Vagina (tissue), 2 donors: ENCODE data around the gene IFI35. TPM values are rescaled to one million over a fixed set of nuclear protein-coding genes. Genes with fewer than 3 reads are reported as not detected.

ENCODE experiments used
- DNase-seq, 2 donors: peaks; one replicate each; pipeline ENCODE4 v3.0.0-alpha.2; 2017; ENCODE audit errors: extremely low spot score in 2 of 2
- H3K27ac ChIP-seq: fragments of 200-600 bp; sonication (generic); one replicate; pipeline ENCODE4 v1.5.1; 2019
- H3K27me3 ChIP-seq: fragments of 200-600 bp; sonication (generic); one replicate; pipeline ENCODE4 v1.5.1; 2019
- H3K36me3 ChIP-seq, 2 donors: fragments of 200-600 bp; sonication (generic); one replicate each; pipeline ENCODE4 v1.5.1; 2017 to 2019
- H3K4me1 ChIP-seq: fragments of 200-600 bp; sonication (generic); one replicate; pipeline ENCODE4 v1.5.1; 2019
- H3K4me3 ChIP-seq, 2 donors: fragments of 200-600 bp; sonication (generic); 1 replicate in 1 of 2; 2 replicates in 1 of 2; pipeline ENCODE4 v1.5.1; 2016 to 2019
- H3K9me3 ChIP-seq: fragments of 200-600 bp; sonication (generic); one replicate; pipeline ENCODE4 v1.5.1; 2019
- CTCF ChIP-seq, 3 experiments: fragments of 450-650 bp in 2 of 3; fragments of 200-600 bp in 1 of 3; sonication (generic) in 1 of 3; IDR thresholded peaks; one replicate each; pipeline ENCODE4 v1.5.1; 2017 to 2019; ENCODE audit warnings: antibody characterized with exemption in 3 of 3, mild to moderate bottlenecking in 2 of 3, moderate library complexity in 2 of 3
- POLR2A ChIP-seq, 2 donors: fragments of 450-650 bp; IDR thresholded peaks; one replicate each; pipeline ENCODE4 v1.6.1; 2017; ENCODE audit warnings: antibody characterized with exemption in 2 of 2, mild to moderate bottlenecking in 2 of 2, moderate library complexity in 2 of 2
- POLR2AphosphoS5 ChIP-seq, 2 donors: sonication (generic); formaldehyde crosslinking; IDR thresholded peaks; one replicate each; pipeline ENCODE4 v1.9.0; 2017; ENCODE audit warnings: antibody characterized with exemption in 2 of 2, mild to moderate bottlenecking in 2 of 2, low read depth in 1 of 2; ENCODE audit not compliant: insufficient read depth in 1 of 2
- intact Hi-C: fragments of 100-400 bp; cut with DNase I; formaldehyde crosslinking; loops from one replicate; pipeline ENCODE4 v1.15.1; 2023
- total RNA-seq: library from RNA; depleted of rRNA; stranded (reverse); fragments of >200 nt; gene quantifications from one replicate; pipeline ENCODE4 v1.2.3, GENCODE V29; 2016

Gene IFI35
- 15.2 TPM for total RNA-seq

GRCh38 chr17:43006639-43007551 lies at the start of gene IFI35:
TSS of gene IFI35 (plus strand) at chr17:43006784. CDS start at chr17:43006948, 164 bp downstream.
- DNase-seq = peak in 1 of 2 donors; percentile 94
- Histone ChIP-seq H3K27ac (peak within 1 kb of the TSS; percentile 88), H3K36me3 (peaks cover 0 to 22% of the 10 kb centered on the region in 2 donors), H3K4me3 (peak within 1 kb of the TSS; percentile 64 to 78), H3K4me1 (peaks cover 50% of the 10 kb centered on the region), H3K27me3 (no peaks in the 10 kb centered on the region), H3K9me3 (no peaks in the 10 kb centered on the region)
- peak in 1 of 2 donors; percentile 34 for TF ChIP-seq POLR2A (IDR thresholded peaks at IDR 0.05)
- TF ChIP-seq POLR2AphosphoS5 (IDR thresholded peaks at IDR 0.05; ENCODE audit: insufficient read depth in 1 of 2, low read depth in 1 of 2) = peak; percentile 77 to 84
- peak; percentile 21 to 85 (median 36) for TF ChIP-seq CTCF (IDR thresholded peaks at IDR 0.05)
- intact Hi-C loops = no loop called here

GRCh38 chr17:42964161-42964932 lies 42.2 kb upstream of the IFI35 start, which contains the start of gene AARSD1:
TSS of gene AARSD1 (minus strand) at chr17:42964454. CDS start at chr17:42964440, 14 bp downstream.
- TF ChIP-seq POLR2AphosphoS5 (IDR thresholded peaks at IDR 0.05; ENCODE audit: insufficient read depth in 1 of 2, low read depth in 1 of 2) (peak; percentile 93 to 99), CTCF (IDR thresholded peaks at IDR 0.05) (peak in 1 of 3 experiments; percentile 18), POLR2A (IDR thresholded peaks at IDR 0.05) (peak; percentile 9 to 64)
- intact Hi-C loops = no loop called here
- H3K4me3 ChIP-seq = peak within 1 kb of the TSS; percentile 67 to 75
- DNase-seq = peak in 1 of 2 donors; percentile 93
- H3K9me3 ChIP-seq = no peaks in the 10 kb centered on the region
- H3K27me3 ChIP-seq = no peaks in the 10 kb centered on the region
- peaks cover 15% of the 10 kb centered on the region for H3K4me1 ChIP-seq
- H3K27ac ChIP-seq = peak within 1 kb of the TSS; percentile 84
- peaks cover 0 to 21% of the 10 kb centered on the region in 2 donors for H3K36me3 ChIP-seq

GRCh38 chr17:42967925-42968324 lies 38.7 kb upstream of the IFI35 start:
- Histone ChIP-seq H3K36me3 (no peaks in the 10 kb centered on the region), H3K4me3 (no peak overlapping the region), H3K27ac (no peak overlapping the region), H3K4me1 (peaks cover 9% of the 10 kb centered on the region), H3K9me3 (no peaks in the 10 kb centered on the region), H3K27me3 (no peaks in the 10 kb centered on the region)
- intact Hi-C loops = no loop called here
- DNase-seq = no peak
- TF ChIP-seq POLR2AphosphoS5 (IDR thresholded peaks at IDR 0.05; ENCODE audit: insufficient read depth in 1 of 2, low read depth in 1 of 2) (no peak), CTCF (IDR thresholded peaks at IDR 0.05) (no peak), POLR2A (IDR thresholded peaks at IDR 0.05) (no peak)

GRCh38 chr17:42969001-42969581 lies 37.5 kb upstream of the IFI35 start:
- no peak for TF ChIP-seq CTCF (IDR thresholded peaks at IDR 0.05)
- TF ChIP-seq POLR2AphosphoS5 (IDR thresholded peaks at IDR 0.05; ENCODE audit: insufficient read depth in 1 of 2, low read depth in 1 of 2) = no peak
- no peak for TF ChIP-seq POLR2A (IDR thresholded peaks at IDR 0.05)
- H3K4me3 ChIP-seq = no peak overlapping the region
- H3K27ac ChIP-seq = no peak overlapping the region
- H3K9me3 ChIP-seq = no peaks in the 10 kb centered on the region
- no peak for DNase-seq
- no peaks in the 10 kb centered on the region for H3K27me3 ChIP-seq
- intact Hi-C loops = no loop called here
- no peaks in the 10 kb centered on the region for H3K36me3 ChIP-seq
- no peaks in the 10 kb centered on the region for H3K4me1 ChIP-seq
